ENCODE measurements around the gene PIAS2.

Gene PIAS2

DNA sequence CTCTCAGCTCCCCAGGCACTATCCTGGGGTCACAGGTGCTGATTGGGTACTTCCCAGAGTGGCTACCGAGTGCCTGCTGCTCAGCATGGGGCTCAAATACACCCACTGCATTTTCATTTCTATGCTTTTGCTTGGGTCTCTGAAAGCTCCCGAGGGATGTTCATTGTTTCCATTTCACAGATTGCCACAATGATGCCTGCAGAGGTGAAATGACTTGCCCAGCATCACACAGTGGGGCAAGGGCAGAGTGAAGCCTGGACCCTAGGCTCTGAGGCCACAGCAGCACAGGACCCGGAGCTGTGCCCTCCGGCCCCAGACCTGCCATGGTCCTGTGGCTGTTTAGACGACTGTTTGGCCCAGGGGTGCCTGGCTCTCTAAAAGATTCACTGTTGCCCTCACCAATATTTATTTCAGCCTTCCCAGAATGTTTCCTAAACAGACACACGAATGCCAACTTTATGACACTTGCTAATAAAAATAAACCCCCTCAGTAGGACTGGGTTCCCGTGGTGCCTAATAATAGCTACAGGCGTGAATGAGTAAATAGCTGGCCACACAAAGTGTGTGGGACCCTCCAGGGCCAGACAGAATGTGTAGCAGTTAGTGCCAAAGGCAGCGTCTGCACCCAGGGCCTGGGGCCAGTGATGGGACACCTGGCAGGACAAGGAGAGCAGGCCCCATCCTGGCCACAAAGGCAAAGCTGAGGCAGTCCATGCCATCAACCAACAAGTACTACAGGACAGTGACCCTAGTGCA lies 149.0 kb downstream of the PIAS2 start:
- no peak for FAIRE-seq
- no peak for DNase-seq (ENCODE audit: insufficient read length, low spot score)

DNA sequence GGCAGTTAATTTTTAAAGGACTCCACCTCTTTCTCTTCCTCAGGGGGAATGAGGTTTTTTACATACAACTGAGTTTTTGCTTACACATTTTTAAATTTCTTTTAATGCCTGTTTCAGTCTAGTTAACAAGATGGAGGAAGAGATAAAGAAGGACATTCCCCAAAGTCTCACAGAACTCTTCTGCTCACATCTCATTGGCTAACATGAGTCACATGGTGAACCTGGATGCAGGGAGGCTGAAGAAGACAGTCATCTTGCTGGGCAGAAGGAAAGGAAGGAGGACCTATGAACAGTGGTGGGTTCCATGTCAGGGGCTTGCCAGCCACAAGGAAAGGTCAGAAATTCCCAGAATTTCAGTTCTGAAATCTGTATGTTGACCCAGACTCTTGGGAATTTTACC lies 150.1 kb downstream of the PIAS2 start:
- FAIRE-seq, result no peak

DNA sequence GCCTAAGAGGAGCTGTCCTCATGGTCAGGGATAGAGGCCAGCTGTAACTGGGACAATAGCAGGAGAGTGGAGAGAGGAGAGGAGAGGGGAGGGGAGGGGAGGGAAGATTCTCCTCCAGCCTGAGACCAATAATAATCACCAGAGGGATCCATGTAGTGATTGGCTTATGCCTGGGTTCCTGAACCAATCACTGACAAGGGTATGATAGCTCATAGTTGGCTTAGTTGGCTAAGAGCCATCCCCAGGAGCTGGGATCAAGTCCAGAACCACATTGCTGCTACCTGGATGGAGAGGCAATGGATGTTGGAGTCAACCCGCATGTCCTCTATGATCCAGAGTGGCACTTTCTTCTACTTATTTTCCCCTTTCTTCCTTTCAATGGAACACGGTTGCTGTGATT lies 152.7 kb downstream of the PIAS2 start:
- no peak for FAIRE-seq
- DNase-seq (ENCODE audit: insufficient read length, low spot score), result no peak

More for the DNA sequence above, 150.1 kb downstream of the PIAS2 start:
- DNase-seq (ENCODE audit: insufficient read length, low spot score), result no peak

DNA sequence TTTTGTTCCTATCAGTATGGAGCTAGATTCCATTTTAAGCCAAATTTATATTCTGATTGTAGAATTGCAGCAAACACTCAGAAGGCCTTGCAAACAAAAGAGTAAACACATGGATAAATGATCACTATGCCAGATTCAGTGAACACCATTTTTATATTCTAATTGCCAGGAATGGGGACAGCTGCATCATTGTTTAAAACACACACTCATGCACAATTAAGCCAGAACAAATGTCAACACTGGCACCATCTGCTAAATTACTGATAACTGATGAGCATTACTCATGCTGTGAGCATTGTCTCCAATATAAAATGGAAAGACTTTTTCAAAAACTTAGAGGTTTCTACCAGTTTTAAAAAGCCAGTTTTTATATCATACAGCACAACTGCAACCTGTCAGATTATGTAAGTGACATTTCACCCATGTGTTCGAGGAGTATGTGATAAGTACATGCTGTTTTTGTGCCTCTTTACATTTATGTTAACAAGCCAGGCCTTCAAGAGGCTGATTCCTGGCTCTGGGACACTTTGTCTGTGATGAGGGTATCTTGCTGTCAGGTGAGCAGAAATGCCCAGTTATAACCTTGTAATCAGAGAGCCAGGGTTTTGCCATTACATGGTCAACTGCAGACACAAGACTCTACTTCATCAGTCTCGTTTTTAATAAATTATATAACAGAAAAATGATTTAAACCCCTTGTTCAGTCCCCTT lies 156.1 kb downstream of the PIAS2 start:
- no peak for FAIRE-seq
- no peak for DNase-seq (ENCODE audit: insufficient read length, low spot score)

DNA sequence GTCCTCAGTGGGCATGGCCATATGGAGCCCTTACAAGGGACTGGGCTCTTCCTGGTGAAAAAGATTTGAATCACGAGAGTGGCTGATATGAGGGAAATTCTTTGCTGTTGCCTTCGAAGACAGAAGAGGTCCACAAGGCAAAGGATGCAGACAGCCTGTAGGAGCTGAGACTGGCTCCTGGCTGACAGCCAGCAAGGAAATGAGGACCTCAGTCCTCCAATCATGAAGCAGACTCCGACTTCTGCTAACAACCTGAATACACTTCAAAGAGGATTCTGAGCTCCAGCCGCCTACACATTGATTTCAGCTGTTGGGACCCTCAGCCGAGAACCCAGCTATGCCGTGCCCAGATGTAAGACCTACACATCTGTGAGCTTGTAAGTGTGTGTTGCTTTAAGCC lies 157.4 kb downstream of the PIAS2 start:
- DNase-seq (ENCODE audit: insufficient read length, low spot score) (no peak), FAIRE-seq (no peak)

DNA sequence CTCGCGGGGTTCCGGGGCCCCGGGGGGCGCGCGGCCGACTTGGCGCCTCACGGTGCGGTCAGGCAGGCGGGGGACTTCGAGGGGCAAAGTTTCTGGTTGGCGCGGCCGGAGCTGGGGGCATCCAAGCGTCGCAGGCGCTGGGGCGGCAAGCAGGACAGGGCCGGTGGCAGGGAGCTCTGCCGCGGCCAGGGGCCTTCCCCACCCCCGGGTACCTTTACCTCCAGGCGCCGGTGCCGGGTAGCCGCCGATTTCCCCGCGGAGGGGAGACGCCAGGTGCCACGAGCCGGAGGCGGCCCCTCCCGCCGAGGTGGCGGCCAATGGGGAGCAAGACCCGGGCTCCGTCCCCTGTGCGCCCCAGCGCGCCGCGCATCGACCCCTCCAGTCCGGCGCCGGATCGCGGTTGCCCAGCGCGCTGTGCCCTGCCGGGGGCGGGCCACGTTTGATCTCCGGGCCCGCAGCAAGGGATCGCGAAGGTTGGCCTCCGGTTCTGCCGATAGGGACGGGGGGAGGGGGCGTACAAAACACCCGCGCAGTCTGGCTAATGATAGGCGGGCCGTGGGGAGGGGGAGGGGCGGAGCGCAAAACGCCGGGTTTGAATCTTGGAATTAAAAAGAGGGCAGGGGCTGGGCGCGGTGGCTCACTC lies 160.6 kb downstream of the PIAS2 start, which contains the start of gene ST8SIA5:
Gene ST8SIA5, minus strand, starts transcription at position 495 of the 643 bp plus-strand sequence. CDS start 545 bp downstream, outside the sequence.
- FAIRE-seq (no peak), DNase-seq (ENCODE audit: insufficient read length, low spot score) (no peak)

DNA sequence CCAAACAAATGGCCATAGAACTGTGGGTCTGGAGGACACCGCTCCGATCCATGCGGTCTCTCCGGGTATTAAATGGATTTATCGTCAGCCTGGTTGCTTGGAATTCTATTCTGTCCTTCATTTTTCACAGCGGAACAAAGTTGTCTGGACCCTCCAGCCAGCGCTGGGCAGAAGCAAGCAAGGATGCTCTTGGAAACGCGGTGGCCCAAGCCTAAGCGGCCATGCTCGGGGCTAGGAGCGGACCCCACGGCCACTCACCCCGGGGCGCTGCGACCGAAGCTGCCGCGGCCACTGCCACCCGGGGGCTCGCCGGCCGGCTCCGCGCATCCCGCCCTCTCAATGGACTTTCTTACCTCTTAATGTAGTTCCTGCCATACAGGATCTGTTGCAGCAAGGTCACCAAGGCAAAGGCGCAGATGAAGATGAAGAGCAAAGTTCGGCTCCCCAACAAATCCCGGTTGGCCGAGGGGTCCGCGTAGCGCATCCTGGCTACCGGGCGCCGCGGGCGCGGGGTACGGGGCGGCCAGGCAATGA lies 161.2 kb downstream of the PIAS2 start:
- DNase-seq (ENCODE audit: insufficient read length, low spot score) (no peak), FAIRE-seq (no peak)

DNA sequence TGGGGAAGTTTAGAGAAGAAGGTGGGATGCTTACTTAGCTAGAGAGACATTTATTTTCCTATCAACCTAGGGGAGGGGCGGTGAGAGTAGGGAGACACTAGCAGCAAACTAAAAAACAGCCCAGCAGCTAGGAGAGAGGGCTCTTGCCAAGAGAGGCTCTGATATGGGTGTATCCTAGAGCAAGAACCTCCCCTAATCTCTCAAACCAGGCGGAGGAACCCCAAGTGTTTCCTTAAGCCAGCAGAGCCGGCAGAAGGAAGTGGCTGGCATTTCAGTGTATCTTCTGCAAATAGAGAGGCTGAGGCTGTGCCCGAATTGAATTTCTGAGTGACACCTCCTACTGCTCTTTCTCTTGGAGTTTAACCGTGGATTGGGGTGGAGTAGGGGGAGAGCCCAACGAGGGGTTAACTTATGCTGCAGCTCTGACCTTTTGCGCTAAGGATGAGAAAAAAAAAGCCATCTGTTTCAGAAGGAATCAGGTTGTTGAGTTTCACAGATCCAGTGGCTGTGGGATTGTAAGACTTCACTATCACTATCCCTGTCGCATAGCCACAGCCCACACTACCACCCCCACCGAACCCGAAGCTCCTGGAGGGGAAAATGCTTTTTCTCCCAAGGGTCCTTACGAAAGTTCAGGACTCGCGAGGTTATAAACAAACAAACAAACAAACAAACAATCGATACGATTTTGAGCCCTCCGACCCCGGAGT lies 161.8 kb downstream of the PIAS2 start:
- DNase-seq (ENCODE audit: insufficient read length, low spot score) (no peak), FAIRE-seq (no peak)

DNA sequence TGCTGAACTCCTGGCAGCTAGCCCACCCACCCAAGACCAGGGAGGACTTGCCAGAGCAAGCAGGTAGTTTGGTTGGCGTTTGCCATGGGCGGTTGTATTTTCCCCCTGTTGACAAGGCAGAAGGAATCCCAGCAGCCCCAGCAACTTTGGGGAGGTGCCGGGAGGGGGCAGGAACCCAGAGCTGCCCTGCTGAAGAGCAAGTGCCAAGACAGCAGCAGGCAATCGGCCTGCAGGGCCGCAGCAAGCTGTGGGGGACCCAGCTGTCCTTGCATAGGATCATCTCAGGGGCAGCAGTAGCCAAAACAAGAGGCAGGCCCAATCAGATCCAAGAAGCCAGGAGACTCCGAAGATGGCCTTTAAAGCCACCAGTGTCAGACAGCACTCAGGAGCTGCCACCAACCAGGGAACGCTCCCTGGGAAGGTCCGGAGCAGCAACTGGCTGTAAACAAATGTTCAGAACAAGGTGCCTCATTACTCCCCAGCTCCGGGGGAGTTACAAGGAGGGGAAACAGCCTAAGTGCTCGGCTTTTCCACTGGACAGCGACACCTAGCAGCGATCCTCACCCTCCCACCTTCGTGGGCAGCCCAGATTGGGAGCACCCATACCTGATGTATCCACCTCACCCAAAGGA lies 162.5 kb downstream of the PIAS2 start:
- DNase-seq (ENCODE audit: insufficient read length, low spot score) (no peak), FAIRE-seq (no peak)

DNA sequence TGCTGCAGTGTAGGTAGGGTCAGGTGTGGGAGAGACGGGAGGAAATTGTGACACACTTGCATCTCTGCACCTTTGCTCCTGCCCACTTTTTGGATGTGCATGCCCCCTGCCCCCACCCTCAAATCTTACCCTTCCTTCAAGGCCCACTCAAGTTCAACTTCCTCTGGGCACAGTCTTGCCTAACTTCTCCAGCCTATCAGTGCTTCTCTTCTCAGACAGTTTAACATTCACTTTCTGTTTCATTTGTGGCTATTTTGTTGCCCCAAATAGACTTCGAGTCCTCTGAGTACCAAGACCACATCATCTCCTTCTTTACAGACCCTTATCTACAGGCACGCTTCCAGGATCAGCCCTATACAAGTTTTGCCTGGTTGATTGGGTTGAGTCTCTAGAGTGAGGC lies 163.1 kb downstream of the PIAS2 start:
- no peak for DNase-seq (ENCODE audit: insufficient read length, low spot score)
- FAIRE-seq, result no peak

All from HTR-8/SVneo (cell line).